GM04504 (cell line): ENCODE measurements around the gene HACD4.

Source experiments
- DNase-seq: peaks from one replicate; pipeline ENCODE4 v3.0.0-alpha.2; 2012; ENCODE audit warnings: low read depth

The HACD4 gene, protein sequence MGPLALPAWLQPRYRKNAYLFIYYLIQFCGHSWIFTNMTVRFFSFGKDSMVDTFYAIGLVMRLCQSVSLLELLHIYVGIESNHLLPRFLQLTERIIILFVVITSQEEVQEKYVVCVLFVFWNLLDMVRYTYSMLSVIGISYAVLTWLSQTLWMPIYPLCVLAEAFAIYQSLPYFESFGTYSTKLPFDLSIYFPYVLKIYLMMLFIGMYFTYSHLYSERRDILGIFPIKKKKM

GRCh38 chr9:21031091-21031807 lies at the start of gene HACD4:
Gene HACD4, minus strand, starts transcription at chr9:21031640. Its CDS starts 50 bp downstream, at chr9:21031590.
- DNase-seq: no peak

GRCh38 chr9:21080793-21081192 lies 49.4 kb upstream of the HACD4 start:
- DNase-seq: no peak

- no peak for DNase-seq
Observed at GRCh38 chr9:21078702-21079101, 47.3 kb upstream of the HACD4 start.

DNA sequence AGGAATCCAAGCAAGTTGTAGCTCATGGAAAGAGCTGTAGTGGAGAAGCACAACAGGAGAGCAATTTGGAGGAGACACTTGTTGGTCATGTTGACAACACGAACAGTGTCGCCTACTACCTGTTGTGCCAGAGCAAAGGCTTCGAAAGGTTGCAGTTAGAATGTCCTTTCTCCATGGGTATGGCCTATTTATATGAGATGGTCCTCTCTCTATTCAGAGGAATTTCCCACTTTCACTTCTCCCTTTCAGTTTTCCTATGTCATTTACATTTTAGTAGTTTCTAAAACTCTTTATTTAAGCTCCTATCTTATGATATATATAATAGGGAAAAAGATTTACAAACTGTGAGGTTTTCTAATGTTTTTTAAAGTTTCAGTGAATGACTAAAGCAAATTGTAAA lies 46.3 kb upstream of the HACD4 start, which contains the start of gene IFNB1:
IFNB1 (minus strand) TSS at position 162 of the 400 bp plus-strand sequence; CDS start at position 89, 73 bp downstream.
- DNase-seq: no peak

DNA sequence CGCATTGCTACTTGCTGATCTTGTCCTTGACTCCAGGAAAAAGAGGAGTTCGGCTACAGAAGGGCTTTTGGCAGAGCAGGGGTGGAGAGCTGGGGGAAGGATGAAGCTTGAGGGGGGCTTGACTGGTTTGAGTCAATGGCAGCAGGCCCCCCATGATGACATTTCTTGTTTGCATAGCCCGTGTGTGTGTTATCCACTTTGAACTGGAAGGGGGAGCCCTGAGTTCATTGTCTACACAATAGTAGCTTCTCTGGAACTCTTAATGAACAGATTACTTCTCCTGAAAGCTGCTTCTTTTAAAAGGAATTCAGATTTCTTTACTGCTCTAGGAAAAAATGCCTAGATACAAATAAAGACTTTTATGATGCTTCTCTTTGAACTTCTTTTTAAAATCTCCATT lies 44.0 kb upstream of the HACD4 start:
- no peak for DNase-seq

DNA sequence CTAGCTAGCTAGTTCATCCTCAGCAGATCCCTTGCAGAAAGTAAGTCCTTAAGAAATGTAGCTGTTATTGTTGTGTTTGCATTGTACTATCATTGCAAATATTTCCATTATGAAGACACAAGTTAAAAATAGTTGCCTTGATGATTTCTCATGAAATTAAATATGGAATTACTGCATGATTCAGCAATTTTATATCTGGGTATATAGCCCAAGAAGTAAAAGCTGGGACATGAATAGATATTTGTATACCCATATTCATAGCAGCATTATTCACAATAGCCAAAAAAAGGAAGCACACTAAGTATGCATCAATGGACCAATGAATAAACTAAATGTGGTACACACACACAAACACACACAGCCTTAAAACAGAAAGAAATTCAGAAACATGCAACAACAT lies 39.5 kb upstream of the HACD4 start:
- DNase-seq: no peak

DNA sequence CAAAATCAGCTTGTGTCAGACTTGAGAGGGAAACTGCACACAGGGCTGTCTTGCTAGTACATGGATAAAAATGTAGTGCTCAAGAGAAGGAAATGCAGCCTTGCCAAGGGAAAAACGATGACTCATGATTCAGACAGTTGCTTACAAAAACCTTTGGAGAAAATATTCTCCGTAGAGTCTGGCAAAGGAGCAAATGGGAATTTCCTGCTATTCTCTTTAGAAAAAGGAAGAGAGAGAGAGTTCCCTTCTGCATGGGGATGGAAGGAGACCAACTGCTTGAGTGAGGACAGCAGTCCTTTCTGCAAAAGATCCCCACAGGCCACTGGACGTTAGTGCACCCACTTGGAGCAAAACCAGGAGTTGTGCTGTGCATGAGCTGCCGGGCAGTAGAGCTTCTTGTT lies 38.7 kb upstream of the HACD4 start:
- peak; percentile 81 for DNase-seq

- DNase-seq: peak; percentile 72
Observed at GRCh38 chr9:21060919-21061561, 29.6 kb upstream of the HACD4 start.

DNA sequence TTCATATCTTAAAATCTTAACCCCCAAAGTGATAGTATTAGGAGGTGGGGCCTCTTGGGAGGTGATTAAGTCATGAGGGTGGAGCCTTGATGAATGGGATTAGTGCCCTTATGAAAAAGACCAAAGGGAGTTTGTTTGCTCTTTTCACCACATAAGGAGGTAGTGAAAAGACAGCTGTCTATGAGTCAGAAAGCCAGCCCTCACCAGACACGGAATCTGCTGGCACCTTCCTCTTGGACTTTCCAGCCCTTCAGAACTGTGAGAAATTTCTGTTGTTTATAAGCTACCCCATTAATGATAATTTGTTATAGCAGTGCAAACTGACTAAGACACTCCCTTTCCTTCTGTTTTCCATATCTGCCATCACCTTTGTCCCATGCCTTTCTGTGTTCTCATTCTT lies 25.5 kb upstream of the HACD4 start:
- no peak for DNase-seq

GRCh38 chr9:21053851-21054250 lies 22.4 kb upstream of the HACD4 start:
- no peak for DNase-seq

DNA sequence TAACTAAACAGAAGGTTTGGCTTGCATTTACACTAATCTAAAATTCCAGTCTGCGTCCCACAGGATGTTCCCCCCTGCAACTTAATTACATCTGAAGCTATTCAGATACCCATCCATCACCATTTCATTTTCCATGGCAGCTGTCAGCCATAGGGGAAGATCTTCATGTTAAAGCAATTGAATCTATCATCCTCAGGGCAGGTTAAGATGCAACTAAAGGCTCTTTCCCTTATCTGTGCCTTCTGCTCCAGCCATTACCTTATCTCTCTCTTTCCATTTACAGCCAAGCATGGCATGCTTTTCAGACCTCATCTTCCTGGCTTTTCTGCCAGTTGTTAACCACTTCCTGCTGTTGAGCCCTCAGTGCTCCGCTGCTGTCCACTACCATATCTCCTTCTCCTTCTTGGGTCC lies 15.8 kb upstream of the HACD4 start:
- DNase-seq: no peak

GRCh38 chr9:21043841-21044240 lies 12.4 kb upstream of the HACD4 start:
- no peak for DNase-seq

DNA sequence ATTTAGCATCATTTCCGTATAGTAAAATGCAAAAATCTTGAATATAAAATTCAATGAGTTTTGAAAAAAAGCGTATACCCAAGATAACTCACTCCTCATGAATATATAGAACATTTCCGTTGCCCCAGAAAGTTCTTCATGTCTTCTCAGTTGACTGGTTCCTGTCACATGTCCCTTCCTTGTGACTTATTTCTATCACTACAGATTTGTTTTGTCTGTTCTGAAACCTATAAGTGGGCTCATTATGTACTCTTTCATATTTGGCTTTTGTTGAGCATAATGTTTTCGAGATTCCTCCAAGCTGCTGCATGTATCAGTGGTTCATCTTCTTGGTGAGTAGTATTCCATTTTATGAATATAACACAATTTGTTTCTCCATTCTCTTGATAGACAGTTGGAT lies 11.0 kb upstream of the HACD4 start:
- no peak for DNase-seq

GRCh38 chr9:21039302-21039701 lies 7.9 kb upstream of the HACD4 start:
- no peak for DNase-seq

- DNase-seq: no peak
Observed at GRCh38 chr9:21037278-21037677, 5.8 kb upstream of the HACD4 start.

DNA sequence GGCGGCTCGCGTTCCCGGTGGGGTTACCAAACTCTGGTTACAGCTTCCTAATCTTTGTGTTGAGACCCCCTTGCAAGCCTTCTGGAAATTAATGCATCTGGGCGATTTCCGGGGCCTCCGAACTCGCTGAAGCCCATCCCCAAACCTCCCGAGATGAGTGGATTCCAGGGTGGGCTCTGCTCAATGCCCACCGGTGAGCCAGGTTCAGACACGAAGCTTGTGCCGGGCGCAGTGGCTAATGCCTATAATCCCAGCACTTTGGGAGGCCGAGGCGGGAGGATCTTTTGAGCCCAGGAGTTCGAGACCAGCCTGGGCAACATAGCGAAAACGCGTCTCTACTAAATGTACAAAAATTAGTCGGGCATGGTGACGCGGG lies 356 bp upstream of the HACD4 start:
- DNase-seq: no peak

DNA sequence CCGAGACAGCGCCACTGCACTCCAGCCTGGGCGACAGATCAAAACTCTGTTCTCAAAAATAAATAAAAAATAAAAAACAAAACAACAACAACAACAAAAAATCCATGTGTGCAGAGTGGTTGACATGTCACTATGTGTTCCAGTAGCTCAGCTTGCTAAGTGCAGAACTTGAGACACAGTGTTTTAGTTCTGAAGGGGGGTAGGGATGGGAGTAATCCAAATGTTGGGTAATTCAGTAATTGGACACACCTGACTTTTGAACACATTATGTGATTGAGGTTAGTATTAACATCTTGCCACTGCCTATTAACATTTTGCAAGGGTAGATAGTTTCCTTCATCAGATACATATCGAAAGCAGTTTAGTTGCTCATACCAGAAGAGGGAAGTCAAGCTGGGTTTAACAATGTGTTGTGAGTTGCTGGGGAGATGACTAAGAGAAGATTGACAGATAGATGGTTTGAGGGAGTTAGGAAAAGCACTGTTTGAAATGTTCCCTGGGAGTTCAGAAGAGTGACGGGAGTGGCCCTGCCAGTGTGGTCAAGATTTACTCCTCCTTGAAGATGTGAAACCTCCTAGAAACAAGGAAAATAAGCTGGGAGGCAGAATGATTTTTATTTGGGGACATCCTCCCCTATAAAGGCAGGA lies 928 bp downstream of the HACD4 start:
- DNase-seq: peak; percentile 53

DNA sequence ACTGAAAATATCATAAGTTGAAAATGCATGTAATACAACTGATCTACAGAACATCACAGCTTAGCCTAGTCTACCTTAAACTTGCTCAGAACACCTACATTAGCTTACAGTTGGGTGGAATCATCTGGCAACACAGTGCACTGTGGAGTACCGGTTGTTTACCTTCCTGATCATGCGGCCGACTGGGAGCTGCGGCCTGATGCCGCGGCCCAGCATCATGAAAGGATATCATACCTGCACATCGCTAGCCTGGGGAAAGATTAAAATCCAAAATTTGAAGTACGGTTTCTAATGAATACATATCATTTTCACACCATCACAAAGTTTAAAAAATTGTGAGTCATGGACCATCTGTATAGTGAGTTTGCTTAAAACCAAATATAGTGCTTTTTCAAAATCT lies 1.8 kb downstream of the HACD4 start:
- no peak for DNase-seq

- no peak for DNase-seq
Observed at GRCh38 chr9:21028466-21028865, 3.0 kb downstream of the HACD4 start.

DNA sequence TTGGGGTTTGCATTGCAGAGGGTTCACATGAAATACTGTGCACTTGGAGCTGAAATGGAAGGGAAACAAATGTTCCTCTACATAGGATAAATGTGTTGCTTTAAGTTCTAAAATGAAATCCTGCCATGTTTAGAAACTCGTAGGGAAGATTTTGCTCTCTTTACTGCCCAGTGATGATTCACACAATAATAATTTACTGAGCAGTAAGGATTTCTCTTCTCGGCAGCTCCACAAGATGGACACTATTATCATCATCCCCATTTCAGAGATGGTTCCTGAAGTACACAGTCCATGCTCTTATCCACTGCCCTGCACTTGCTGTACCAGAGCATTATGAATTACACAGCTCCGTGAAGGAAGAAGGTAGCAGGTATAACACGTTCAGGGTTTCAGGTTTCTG lies 4.1 kb downstream of the HACD4 start:
- no peak for DNase-seq

- DNase-seq: no peak
Observed at GRCh38 chr9:21023861-21024260, 7.6 kb downstream of the HACD4 start.

- no peak for DNase-seq
Observed at GRCh38 chr9:21018177-21018576, 13.3 kb downstream of the HACD4 start.
